ENCODE results near the gene OGA. TPM values are rescaled to one million over a fixed set of nuclear protein-coding genes. Genes with fewer than 3 reads are reported as not detected.

OGA gene
- total and polyA plus RNA-seq, 2 donors (not counting 3 experiments of a cell fraction or from before 2014, with no cell fraction given): 30.8 to 118 TPM

DNA sequence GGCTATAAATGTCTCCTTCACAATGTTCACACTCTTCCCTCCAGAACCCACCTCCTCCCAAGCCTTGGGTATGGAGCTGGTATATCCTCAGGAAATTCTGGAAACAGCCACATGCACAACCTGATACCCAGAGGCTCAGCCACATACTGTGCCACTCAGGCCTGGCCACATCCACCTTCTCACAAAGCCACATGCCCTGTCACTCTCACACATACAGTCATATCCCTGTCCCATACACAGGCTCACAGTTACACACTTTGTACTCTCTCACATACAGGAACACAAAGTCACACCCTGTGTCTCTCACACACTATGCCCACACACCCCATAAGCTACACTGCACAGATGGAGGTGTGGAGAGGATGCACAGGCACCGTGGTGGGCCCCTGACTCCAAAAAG lies 15.2 kb upstream of the OGA start:
- H3K9me1 ChIP-seq (replicated peaks; ENCODE audit: control insufficient read depth, extremely low read depth, insufficient read depth, low read length): no peaks in the 10 kb centered on the region
- no peak for FAIRE-seq
- no peaks in the 10 kb centered on the region for H3K27me3 ChIP-seq (ENCODE audit: control insufficient read depth in 2 of 2, insufficient read depth in 2 of 2, low read length in 2 of 2)
- no peak overlapping the region for H3K9ac ChIP-seq (replicated peaks; ENCODE audit: extremely low read depth, insufficient read depth, low read length)
- H4K20me1 ChIP-seq (replicated peaks; ENCODE audit: control insufficient read depth, extremely low read depth, insufficient read depth, low read length): no peaks in the 10 kb centered on the region
- intact Hi-C loops (cut with micrococcal nuclease) (no loop called here), dilution Hi-C loops (cut with MboI; ENCODE audit: extremely low pct_ligation_motif_present, low sequenced_read_pairs) (no loop called here)
- TF ChIP-seq MYC (IDR thresholded peaks at IDR 0.05; ENCODE audit: low read depth, low read length): no peak
- H3K36me3 ChIP-seq (ENCODE audit: control insufficient read depth in 2 of 2, extremely low read depth in 1 of 2, insufficient read depth in 2 of 2, low read length in 2 of 2): no peaks in the 10 kb centered on the region
- no peaks in the 10 kb centered on the region for H3K79me2 ChIP-seq (ENCODE audit: control insufficient read depth, insufficient read depth, low read length)
- H3K27ac ChIP-seq (ENCODE audit: insufficient read depth, low read depth, low read length): no peak overlapping the region
- no TSS peak for BruUV-seq (replicated peaks)
- CTCF ChIA-PET: interaction anchor here (2.0 to 10.5 kb wide), 2 partner anchors 8 to 174 kb away, joined by 12 to 742 read pairs; no protein-coding TSS in a partner anchor
- H3K4me2 ChIP-seq (ENCODE audit: insufficient read depth, low read length): no peak overlapping the region
- no peak overlapping the region for H3K4me3 ChIP-seq (replicated peaks in 1 of 3; ENCODE audit: insufficient read depth in 1 of 3, low read depth in 1 of 3, low read length in 3 of 3)
- no peaks in the 10 kb centered on the region for H3K9me3 ChIP-seq (replicated peaks; ENCODE audit: control insufficient read depth, insufficient read depth, low read length)
- no peak for DNase-seq (ENCODE audit: low read depth, low spot score)
- peaks cover 11% of the 10 kb centered on the region for H3K4me1 ChIP-seq (ENCODE audit: control insufficient read depth, extremely low read depth, insufficient read depth, low read length)
- H2AFZ ChIP-seq (ENCODE audit: low read depth, low read length): no peak overlapping the region
- POLR2A ChIA-PET: interaction anchor here (0.6 kb wide), 1 partner anchor 548 kb away, joined by 8 read pairs; no protein-coding TSS in a partner anchor

DNA sequence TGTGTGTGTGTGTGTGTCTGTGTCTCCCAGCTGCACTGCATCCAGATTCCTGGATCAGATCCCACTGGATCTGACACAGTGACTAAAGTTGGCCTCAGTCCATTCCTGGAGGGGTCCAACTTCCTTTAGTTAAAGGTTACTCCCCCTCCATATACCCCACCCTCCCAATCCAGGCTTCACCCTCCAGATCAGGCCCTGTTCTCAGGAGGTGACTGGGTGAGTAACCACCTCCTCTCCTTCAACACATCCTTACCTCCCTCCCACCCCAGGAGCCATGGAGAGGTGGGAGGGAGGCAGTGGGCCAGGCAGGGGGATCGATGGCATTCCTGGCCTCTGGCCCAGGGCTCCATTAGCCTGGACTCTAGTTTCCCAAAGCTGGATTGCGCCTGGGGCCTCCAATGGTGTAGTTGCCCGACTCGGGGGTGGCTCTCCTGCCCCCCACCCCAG lies 14.1 kb upstream of the OGA start:
- no peaks in the 10 kb centered on the region for H3K27me3 ChIP-seq (ENCODE audit: control insufficient read depth in 2 of 2, insufficient read depth in 2 of 2, low read length in 2 of 2)
- no peaks in the 10 kb centered on the region for H3K36me3 ChIP-seq (ENCODE audit: control insufficient read depth in 2 of 2, extremely low read depth in 1 of 2, insufficient read depth in 2 of 2, low read length in 2 of 2)
- H4K20me1 ChIP-seq (replicated peaks; ENCODE audit: control insufficient read depth, extremely low read depth, insufficient read depth, low read length): no peaks in the 10 kb centered on the region
- H3K4me3 ChIP-seq (replicated peaks in 1 of 3; ENCODE audit: insufficient read depth in 1 of 3, low read depth in 1 of 3, low read length in 3 of 3): no peak overlapping the region
- no peak for DNase-seq (ENCODE audit: low read depth, low spot score)
- POLR2A ChIA-PET: no interaction called here
- FAIRE-seq: no peak
- BruUV-seq (replicated peaks): no TSS peak
- H3K27ac ChIP-seq (ENCODE audit: insufficient read depth, low read depth, low read length): no peak overlapping the region
- dilution Hi-C loops (cut with MboI; ENCODE audit: extremely low pct_ligation_motif_present, low sequenced_read_pairs): no loop called here
- TF ChIP-seq POLR2AphosphoS5 (IDR thresholded peaks at IDR 0.05; ENCODE audit: insufficient read depth, low read depth, low read length) (no peak), POLR2A (IDR thresholded peaks at IDR 0.05; ENCODE audit: low read depth, low read length) (no peak), MYC (IDR thresholded peaks at IDR 0.05; ENCODE audit: low read depth, low read length) (no peak), JUN (IDR thresholded peaks at IDR 0.05; ENCODE audit: borderline replicate concordance, insufficient read depth, insufficient read length, low read depth) (no peak), EZH2 (IDR thresholded peaks at IDR 0.05; ENCODE audit: borderline replicate concordance, low read depth, low read length, severe bottlenecking) (no peak)
- TF ChIP-seq, protein P1, sequence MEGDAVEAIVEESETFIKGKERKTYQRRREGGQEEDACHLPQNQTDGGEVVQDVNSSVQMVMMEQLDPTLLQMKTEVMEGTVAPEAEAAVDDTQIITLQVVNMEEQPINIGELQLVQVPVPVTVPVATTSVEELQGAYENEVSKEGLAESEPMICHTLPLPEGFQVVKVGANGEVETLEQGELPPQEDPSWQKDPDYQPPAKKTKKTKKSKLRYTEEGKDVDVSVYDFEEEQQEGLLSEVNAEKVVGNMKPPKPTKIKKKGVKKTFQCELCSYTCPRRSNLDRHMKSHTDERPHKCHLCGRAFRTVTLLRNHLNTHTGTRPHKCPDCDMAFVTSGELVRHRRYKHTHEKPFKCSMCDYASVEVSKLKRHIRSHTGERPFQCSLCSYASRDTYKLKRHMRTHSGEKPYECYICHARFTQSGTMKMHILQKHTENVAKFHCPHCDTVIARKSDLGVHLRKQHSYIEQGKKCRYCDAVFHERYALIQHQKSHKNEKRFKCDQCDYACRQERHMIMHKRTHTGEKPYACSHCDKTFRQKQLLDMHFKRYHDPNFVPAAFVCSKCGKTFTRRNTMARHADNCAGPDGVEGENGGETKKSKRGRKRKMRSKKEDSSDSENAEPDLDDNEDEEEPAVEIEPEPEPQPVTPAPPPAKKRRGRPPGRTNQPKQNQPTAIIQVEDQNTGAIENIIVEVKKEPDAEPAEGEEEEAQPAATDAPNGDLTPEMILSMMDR (IDR thresholded peaks at IDR 0.05; ENCODE audit: extremely low read depth in 1 of 2, insufficient read depth in 1 of 2, low read depth in 1 of 2, low read length in 2 of 2): no peak
- TF ChIP-seq, protein P2, sequence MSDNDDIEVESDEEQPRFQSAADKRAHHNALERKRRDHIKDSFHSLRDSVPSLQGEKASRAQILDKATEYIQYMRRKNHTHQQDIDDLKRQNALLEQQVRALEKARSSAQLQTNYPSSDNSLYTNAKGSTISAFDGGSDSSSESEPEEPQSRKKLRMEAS (IDR thresholded peaks at IDR 0.05; ENCODE audit: insufficient read depth, insufficient read length): no peak
- intact Hi-C loops (cut with micrococcal nuclease): no loop called here
- CTCF ChIA-PET: interaction anchor here (2.0 to 10.5 kb wide), 2 partner anchors 9 to 175 kb away, joined by 12 to 742 read pairs; no protein-coding TSS in a partner anchor
- no peak overlapping the region for H3K9ac ChIP-seq (replicated peaks; ENCODE audit: extremely low read depth, insufficient read depth, low read length)
- H3K9me3 ChIP-seq (replicated peaks; ENCODE audit: control insufficient read depth, insufficient read depth, low read length): no peaks in the 10 kb centered on the region
- H3K9me1 ChIP-seq (replicated peaks; ENCODE audit: control insufficient read depth, extremely low read depth, insufficient read depth, low read length): no peaks in the 10 kb centered on the region
- peaks cover 11% of the 10 kb centered on the region for H3K4me1 ChIP-seq (ENCODE audit: control insufficient read depth, extremely low read depth, insufficient read depth, low read length)
- H3K79me2 ChIP-seq (ENCODE audit: control insufficient read depth, insufficient read depth, low read length): no peaks in the 10 kb centered on the region
- no peak overlapping the region for H2AFZ ChIP-seq (ENCODE audit: low read depth, low read length)
- H3K4me2 ChIP-seq (ENCODE audit: insufficient read depth, low read length): no peak overlapping the region
